HPDE6-E6E7 (cell line): ENCODE data around the gene MRC2.

Experiments
- DNase-seq: peaks from one replicate; pipeline ENCODE4 v3.0.0; 2011; ENCODE audit warnings: missing footprints; ENCODE audit errors: extremely low spot score

The MRC2 gene

GRCh38 chr17:62637809-62638208 is 10.3 kb downstream of the MRC2 start:
- no peak for DNase-seq

GRCh38 chr17:62641153-62641552 is 13.7 kb downstream of the MRC2 start:
- no peak for DNase-seq

- DNase-seq: no peak
Observed at GRCh38 chr17:62641951-62642350, 14.5 kb downstream of the MRC2 start.

GRCh38 chr17:62643496-62643895 is 16.0 kb downstream of the MRC2 start:
- no peak for DNase-seq

GRCh38 chr17:62644487-62645173 is 17.2 kb downstream of the MRC2 start:
- no peak for DNase-seq

- DNase-seq: no peak
Observed at GRCh38 chr17:62648251-62648955, 20.9 kb downstream of the MRC2 start.

- DNase-seq: no peak
Observed at GRCh38 chr17:62648956-62649294, 21.5 kb downstream of the MRC2 start.

- DNase-seq: no peak
Observed at GRCh38 chr17:62649570-62649969, 22.1 kb downstream of the MRC2 start.

GRCh38 chr17:62650587-62650986 is 23.1 kb downstream of the MRC2 start:
- no peak for DNase-seq

- DNase-seq: no peak
Observed at GRCh38 chr17:62652251-62653001, 25.0 kb downstream of the MRC2 start.

GRCh38 chr17:62653002-62653825 is 25.7 kb downstream of the MRC2 start:
- DNase-seq: no peak

- no peak for DNase-seq
Observed at GRCh38 chr17:62653826-62654761, 26.6 kb downstream of the MRC2 start.

GRCh38 chr17:62655656-62656055 is 28.2 kb downstream of the MRC2 start:
- no peak for DNase-seq

GRCh38 chr17:62656446-62656845 is 29.0 kb downstream of the MRC2 start:
- DNase-seq: no peak

GRCh38 chr17:62657145-62657665 is 29.7 kb downstream of the MRC2 start:
- no peak for DNase-seq

GRCh38 chr17:62657690-62658089 is 30.2 kb downstream of the MRC2 start:
- DNase-seq: no peak

GRCh38 chr17:62658136-62658920 is 30.9 kb downstream of the MRC2 start:
- DNase-seq: no peak

GRCh38 chr17:62660629-62661118 is 33.2 kb downstream of the MRC2 start:
- no peak for DNase-seq

- DNase-seq: no peak
Observed at GRCh38 chr17:62661337-62661736, 33.9 kb downstream of the MRC2 start.

GRCh38 chr17:62662855-62663254 is 35.4 kb downstream of the MRC2 start:
- DNase-seq: no peak
